Skeletal muscle satellite cell (primary cell): ENCODE measurements around the gene CCDC136.
A peak's percentile ranks its signal among the peaks of the same experiment; 100 is the strongest.

ENCODE experiments used
- H3K27me3 ChIP-seq: 2 replicates; pipeline ENCODE4 v1.7.0; 2013; ENCODE audit warnings: low read length; ENCODE audit not compliant: control insufficient read depth, insufficient read depth
- H3K36me3 ChIP-seq: 2 replicates; pipeline ENCODE4 v1.7.0; 2013; ENCODE audit warnings: mild to moderate bottlenecking, control low read depth, low read length; ENCODE audit not compliant: insufficient read depth
- H3K4me1 ChIP-seq: 2 replicates; pipeline ENCODE4 v1.7.0; 2013; ENCODE audit warnings: low read length; ENCODE audit not compliant: control insufficient read depth, insufficient read depth
- H3K4me2 ChIP-seq: 2 replicates; pipeline ENCODE4 v1.7.0; 2013; ENCODE audit warnings: mild to moderate bottlenecking, low read length
- H3K4me3 ChIP-seq: 2 replicates; pipeline ENCODE4 v1.7.0; 2013; ENCODE audit warnings: low read length
- H3K9ac ChIP-seq: 2 replicates; pipeline ENCODE4 v1.7.0; 2013; ENCODE audit warnings: mild to moderate bottlenecking, low read depth, low read length, moderate library complexity
- H3K9me3 ChIP-seq: replicated peaks from 2 replicates; pipeline ENCODE4 v1.7.0; 2013; ENCODE audit warnings: mild to moderate bottlenecking, control low read depth, low read length

The CCDC136 gene

DNA sequence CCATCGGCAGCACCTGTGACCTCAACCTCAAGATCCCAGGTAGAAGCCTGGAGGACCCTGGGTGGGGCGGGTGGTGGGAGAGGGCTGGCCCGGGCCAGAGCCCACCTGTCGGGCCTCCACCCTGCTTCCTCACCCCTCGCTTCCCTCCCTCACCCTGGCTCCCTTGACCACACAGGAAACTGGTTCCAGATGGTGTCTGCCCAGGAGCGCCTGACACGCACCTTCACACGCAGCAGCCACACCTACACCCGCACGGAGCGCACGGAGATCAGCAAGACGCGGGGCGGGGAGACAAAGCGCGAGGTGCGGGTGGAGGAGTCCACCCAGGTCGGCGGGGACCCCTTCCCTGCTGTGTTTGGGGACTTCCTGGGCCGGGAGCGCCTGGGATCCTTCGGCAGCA, 62.0 kb downstream of the CCDC136 start:
- Histone ChIP-seq H3K9me3 (no peaks in the 10 kb centered on the region), H3K4me2 (no peak overlapping the region), H3K27me3 (no peaks in the 10 kb centered on the region), H3K9ac (no peak overlapping the region), H3K4me1 (no peaks in the 10 kb centered on the region), H3K36me3 (peaks cover 86% of the 10 kb centered on the region), H3K4me3 (no peak overlapping the region)

DNA sequence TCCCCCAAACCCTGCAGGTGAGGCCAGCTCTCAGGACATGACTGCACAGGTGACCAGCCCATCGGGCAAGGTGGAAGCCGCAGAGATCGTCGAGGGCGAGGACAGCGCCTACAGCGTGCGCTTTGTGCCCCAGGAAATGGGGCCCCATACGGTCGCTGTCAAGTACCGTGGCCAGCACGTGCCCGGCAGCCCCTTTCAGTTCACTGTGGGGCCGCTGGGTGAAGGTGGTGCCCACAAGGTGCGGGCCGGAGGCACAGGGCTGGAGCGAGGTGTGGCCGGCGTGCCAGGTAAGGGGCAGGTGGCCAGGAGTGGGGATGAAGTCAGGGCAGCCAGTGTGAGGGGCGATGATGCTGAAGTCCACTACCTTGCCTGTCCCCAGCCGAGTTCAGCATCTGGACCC, 62.6 kb downstream of the CCDC136 start:
- Histone ChIP-seq H3K27me3 (no peaks in the 10 kb centered on the region), H3K9me3 (no peaks in the 10 kb centered on the region), H3K4me1 (no peaks in the 10 kb centered on the region), H3K36me3 (peaks cover 85% of the 10 kb centered on the region), H3K4me3 (no peak overlapping the region), H3K4me2 (no peak overlapping the region), H3K9ac (no peak overlapping the region)

DNA sequence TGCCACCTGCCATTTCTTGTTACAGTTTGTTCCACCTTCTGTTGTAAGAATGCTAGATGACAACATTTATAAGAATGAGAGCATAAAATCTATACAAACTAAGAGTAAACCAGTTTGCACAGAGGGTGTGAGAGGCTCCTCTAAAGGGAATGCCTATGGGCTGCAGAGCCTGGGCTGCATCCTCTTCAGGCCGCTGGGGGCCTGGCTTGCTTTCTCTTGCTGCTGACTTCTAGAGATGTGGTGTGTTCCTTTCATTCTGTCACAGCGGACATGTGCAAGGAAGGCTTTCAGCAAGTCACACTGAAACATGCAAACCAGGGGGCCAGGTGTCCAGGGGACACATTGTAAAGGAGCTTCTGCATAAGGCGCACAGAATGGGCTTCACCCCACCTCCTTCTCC, 63.8 kb downstream of the CCDC136 start:
- no peak overlapping the region for H3K9ac ChIP-seq
- H3K27me3 ChIP-seq, result no peaks in the 10 kb centered on the region
- H3K4me1 ChIP-seq, result no peaks in the 10 kb centered on the region
- H3K9me3 ChIP-seq, result no peaks in the 10 kb centered on the region
- no peak overlapping the region for H3K4me3 ChIP-seq
- no peak overlapping the region for H3K4me2 ChIP-seq
- H3K36me3 ChIP-seq, result peaks cover 78% of the 10 kb centered on the region

DNA sequence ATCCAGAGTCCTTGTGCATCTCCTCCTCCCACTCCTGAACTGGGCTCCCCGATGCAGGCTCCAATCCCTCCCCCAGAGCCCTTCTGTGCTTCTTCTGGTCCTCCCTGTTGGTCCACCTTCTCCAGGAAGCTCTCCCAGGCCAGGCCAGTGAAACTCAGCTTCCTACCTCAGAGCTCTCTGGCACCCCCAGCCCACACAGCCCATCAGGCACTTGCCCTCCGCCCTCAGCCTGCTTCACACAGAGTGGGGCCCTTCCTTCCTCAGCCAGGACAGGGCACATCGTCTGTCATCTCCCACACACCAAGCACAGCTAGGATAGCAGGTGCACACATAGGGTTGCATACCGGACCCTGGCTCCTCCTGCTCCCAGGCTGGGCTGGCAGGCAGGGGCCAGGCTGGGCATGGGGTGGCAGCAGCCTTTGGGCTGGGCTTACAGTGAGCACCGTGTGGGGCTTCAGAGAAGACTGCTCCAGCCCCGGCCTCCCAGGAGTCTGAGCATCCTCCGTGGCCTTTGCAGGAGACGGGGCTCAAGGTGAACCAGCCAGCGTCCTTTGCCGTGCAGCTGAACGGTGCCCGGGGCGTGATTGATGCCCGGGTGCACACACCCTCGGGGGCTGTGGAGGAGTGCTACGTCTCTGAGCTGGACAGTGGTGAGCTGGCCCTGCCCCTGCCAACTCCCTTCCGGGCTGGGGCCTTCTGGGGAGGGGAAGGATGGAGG, 64.4 kb downstream of the CCDC136 start:
- H3K36me3 ChIP-seq, result peaks cover 72% of the 10 kb centered on the region
- no peak overlapping the region for H3K4me3 ChIP-seq
- H3K4me1 ChIP-seq, result no peaks in the 10 kb centered on the region
- H3K4me2 ChIP-seq, result no peak overlapping the region
- H3K9ac ChIP-seq, result no peak overlapping the region
- no peaks in the 10 kb centered on the region for H3K27me3 ChIP-seq
- no peaks in the 10 kb centered on the region for H3K9me3 ChIP-seq

DNA sequence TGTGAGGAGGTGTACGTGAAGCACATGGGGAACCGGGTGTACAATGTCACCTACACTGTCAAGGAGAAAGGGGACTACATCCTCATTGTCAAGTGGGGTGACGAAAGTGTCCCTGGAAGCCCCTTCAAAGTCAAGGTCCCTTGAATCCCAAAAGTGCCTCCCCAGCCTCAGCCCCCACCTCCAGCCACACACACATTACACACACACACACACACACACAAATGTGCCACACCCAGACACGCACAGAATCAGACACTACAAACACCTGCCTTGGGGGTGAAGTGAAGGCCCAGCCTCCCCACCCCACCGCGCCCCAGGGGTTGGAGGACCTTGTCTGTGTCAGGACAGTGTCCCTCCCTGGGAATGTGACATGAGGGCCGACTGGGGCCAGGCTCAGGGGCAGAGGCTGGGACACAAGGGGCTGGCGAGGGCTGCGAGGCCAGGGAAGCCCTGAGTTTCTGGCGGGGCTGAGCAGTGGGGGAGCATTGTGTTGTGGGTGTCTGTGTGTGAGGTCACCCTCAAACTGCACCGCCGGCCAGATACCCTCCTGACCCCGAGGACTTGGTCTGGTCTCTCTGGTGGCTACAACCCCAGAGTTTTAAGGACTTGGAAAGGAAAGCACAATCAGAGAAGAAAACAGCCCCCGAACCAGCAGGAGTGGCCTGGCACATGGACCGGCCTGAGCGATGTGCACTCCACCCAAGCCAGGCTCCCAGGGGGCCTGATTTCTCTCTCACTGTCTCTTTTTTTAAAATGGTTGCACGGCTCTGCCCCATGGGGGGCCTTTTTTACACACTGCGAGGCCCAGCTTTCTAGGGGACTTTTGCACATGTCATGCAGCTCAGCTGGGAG, 66.8 kb downstream of the CCDC136 start:
- no peak overlapping the region for H3K4me3 ChIP-seq
- H3K9ac ChIP-seq, result no peak overlapping the region
- no peak overlapping the region for H3K4me2 ChIP-seq
- peaks cover 49% of the 10 kb centered on the region for H3K36me3 ChIP-seq
- peaks cover under 1% of the 10 kb centered on the region for H3K4me1 ChIP-seq
- no peaks in the 10 kb centered on the region for H3K27me3 ChIP-seq
- no peaks in the 10 kb centered on the region for H3K9me3 ChIP-seq

DNA sequence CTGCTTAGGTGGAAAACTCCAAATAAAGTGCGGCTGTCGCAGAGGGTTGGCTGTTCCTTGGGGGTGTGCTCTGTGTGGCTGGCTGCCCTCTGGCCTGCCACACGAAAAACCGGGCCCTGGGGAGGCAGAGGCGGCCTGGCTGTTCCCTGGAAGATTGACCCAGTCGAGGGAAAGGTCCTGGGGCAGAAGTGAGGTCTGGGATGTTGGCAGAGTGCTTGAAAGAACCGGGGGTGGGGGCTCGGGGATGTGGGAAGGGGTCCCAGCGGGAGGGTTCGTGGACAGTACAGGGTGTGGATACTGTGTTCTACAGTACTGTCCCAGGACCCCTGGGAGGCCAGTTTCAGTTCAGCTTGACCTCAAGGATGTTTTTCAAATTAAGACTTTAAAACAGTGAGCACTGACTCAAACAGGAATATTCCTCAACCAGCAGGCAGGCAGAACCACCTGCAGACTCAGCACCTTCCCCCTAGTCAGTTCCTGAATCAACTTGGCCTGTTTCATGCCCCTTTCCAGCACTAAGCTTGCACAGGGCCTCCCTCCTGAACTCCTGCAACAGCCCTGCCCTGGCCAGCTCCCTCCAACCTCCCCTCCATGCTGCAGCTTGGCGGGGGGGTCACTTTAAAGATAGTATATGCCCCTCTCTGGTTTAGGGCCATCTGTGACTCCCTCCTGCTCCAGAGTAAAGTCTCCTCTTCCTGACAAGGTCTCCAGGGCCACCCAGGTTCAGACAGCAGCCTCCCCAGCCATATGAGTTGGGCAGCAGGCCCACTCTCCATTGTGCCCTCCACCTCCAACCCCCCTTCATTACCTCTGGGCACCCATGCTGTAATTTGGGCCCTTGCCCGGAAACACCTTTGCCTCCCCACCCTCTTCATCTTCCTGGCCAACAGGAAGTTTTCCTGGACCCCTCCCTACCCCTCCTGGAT, 67.7 kb downstream of the CCDC136 start:
- H3K9ac ChIP-seq, result no peak overlapping the region
- H3K4me1 ChIP-seq, result peaks cover 5% of the 10 kb centered on the region
- no peaks in the 10 kb centered on the region for H3K9me3 ChIP-seq
- no peak overlapping the region for H3K4me2 ChIP-seq
- no peak overlapping the region for H3K4me3 ChIP-seq
- peaks cover 41% of the 10 kb centered on the region for H3K36me3 ChIP-seq
- no peaks in the 10 kb centered on the region for H3K27me3 ChIP-seq

DNA sequence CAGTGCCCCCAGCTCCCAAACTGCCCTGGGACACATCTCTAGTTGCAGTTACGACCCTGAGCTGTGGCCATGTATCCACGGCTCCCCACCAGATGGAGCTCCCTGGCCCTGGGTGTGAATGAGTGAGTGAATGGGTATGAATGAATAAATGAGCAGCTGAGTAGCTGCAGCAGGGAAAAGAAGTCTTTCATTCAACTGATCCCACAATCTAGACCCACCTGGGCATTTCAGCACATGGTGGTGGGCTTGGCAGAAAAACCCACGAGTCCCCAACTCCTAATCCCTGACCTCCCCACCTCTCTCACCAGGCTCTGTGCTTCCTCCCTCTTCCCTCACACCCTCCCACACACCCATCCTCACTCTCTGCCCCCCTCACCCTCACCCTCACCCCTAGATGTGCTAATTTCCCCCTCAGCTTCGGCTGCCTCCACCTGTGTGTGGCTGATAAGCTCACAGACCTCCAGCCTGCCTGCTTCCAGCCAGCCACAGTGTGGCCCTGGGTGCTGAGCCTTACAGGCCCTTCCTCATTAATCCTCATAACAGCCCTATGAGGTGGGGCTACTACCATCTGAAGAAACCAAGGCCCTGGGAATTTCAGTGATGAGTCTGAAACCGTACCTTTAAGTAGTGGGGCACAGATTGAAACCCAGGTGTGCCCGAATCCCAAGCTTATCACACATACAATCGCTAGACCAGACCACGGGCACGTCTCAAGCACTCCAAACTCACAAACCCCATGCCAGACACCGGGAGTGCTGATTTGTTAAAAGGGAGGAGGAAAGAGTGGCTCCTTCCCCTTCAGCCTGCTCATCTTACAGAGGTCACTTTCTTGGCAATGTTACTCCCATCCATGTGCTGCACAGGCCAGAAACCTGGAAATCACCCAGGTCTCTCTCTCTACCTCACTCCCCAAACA, 68.6 kb downstream of the CCDC136 start:
- no peaks in the 10 kb centered on the region for H3K27me3 ChIP-seq
- H3K4me3 ChIP-seq, result no peak overlapping the region
- peaks cover 40% of the 10 kb centered on the region for H3K36me3 ChIP-seq
- H3K4me2 ChIP-seq, result no peak overlapping the region
- H3K4me1 ChIP-seq, result peaks cover 5% of the 10 kb centered on the region
- no peak overlapping the region for H3K9ac ChIP-seq
- H3K9me3 ChIP-seq, result no peaks in the 10 kb centered on the region

DNA sequence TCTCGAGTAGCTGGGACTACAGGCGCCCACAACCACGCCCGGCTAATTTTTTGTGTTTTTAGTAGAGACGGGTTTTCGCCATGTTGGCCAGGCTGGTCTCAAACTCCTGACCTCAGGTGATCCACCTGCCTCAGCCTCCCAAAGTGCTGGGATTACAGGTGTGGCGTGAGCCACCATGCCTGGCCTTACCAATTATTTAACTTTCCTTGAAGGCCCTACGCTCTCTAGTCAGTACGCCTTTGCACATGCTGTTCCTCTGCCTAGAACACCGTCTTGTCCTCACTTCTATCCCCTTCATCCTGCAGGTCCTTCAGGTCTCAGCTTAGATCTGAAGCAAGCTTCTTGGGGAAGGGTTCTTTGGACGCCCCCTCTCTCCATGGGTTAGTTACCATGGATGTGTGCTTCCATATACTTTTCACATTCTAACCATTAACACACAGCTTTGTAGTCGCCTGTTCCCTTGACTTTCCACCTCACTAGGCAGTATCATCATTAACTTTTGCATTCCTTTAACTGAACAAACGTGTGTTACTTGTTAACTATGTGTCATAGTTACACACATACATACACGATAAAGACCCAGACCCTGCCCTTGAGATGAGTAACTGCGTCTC, 70.3 kb downstream of the CCDC136 start:
- Histone ChIP-seq H3K36me3 (peaks cover 39% of the 10 kb centered on the region), H3K4me2 (peak overlapping the region; percentile 89), H3K4me3 (peak overlapping the region; percentile 83), H3K27me3 (no peaks in the 10 kb centered on the region), H3K4me1 (peaks cover 5% of the 10 kb centered on the region), H3K9ac (peak overlapping the region; percentile 4), H3K9me3 (no peaks in the 10 kb centered on the region)

DNA sequence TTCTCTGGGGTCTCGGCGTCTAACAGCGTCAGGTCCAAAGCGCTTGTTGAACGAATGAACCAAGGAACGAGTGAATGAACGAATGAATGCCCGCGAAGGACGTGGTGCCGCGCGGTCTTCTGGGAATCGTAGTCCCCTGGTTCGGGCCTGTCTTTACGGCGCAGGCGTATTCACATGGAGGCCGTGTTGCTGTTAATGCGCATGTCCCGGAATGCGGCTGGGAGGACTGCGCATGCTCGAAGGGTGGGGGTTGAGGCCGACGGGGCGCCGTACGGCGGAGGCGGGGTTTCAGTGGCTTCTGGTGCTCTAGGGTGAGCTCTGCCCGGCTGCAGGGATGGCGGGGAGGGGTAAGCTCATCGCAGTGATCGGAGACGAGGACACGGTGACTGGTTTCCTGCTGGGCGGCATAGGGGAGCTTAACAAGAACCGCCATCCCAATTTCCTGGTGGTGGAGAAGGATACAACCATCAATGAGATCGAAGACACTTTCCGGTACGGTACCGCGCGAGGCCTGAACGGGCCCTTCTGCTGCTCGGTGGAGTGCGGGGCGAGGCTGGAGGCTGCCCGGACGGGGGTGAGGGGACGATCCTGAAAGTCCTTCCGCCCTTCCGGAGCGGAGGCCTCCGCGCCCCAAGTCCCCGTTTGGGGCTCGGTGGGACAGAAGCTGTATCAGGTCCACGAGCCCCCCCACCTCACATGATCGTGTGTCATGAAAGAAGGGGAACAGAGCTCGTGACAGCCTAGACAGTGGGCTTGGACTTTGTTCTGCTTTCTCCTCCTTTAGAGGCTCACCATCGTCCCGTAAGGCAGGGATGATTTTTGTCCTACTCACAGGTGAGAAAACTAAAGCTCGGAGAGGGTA, 71.0 kb downstream of the CCDC136 start, which contains the start of gene ATP6V1F:
Gene ATP6V1F, plus strand, starts transcription at position 286 of the 862 bp plus-strand sequence. Its CDS starts 49 bp downstream, at position 335.
- H3K4me2 ChIP-seq, result peak within 1 kb of the TSS; percentile 89
- peaks cover 37% of the 10 kb centered on the region for H3K36me3 ChIP-seq
- no peaks in the 10 kb centered on the region for H3K27me3 ChIP-seq
- peak within 1 kb of the TSS; percentile 91 for H3K9ac ChIP-seq
- peak within 1 kb of the TSS; percentile 83 for H3K4me3 ChIP-seq
- H3K9me3 ChIP-seq, result no peaks in the 10 kb centered on the region
- peaks cover 5% of the 10 kb centered on the region for H3K4me1 ChIP-seq
